Activated CD4-positive, alpha-beta T cell treated with anti-CD3 and anti-CD28 coated beads, Interleukin-10, Interleukin-2, amounts not matched to agents 100 ng/mL and 50 ng/mL, durations not matched to agents 16 hours and 8 hours (primary cell): ENCODE data around the gene ZBTB7C.

Experiments used
- DNase-seq: peaks from one replicate; pipeline ENCODE4 v3.0.0-alpha.2; 2020

The ZBTB7C gene

GRCh38 chr18:48044944-48045343 lies 364.2 kb downstream of the ZBTB7C start:
- DNase-seq = no peak

GRCh38 chr18:48043166-48043565 lies 366.0 kb downstream of the ZBTB7C start:
- no peak for DNase-seq

- DNase-seq = no peak
These were observed 366.8 kb downstream of the ZBTB7C start for GRCh38 chr18:48042431-48042830.

- no peak for DNase-seq
These were observed 368.6 kb downstream of the ZBTB7C start for GRCh38 chr18:48040457-48041110.

GRCh38 chr18:48039769-48040215 lies 369.4 kb downstream of the ZBTB7C start:
- DNase-seq = no peak

- DNase-seq = no peak
These were observed 370.5 kb downstream of the ZBTB7C start for GRCh38 chr18:48038636-48039035.

GRCh38 chr18:48037481-48038271 lies 371.5 kb downstream of the ZBTB7C start:
- DNase-seq = no peak

GRCh38 chr18:48036641-48037421 lies 372.4 kb downstream of the ZBTB7C start:
- DNase-seq = no peak

GRCh38 chr18:48036226-48036625 lies 373.0 kb downstream of the ZBTB7C start:
- DNase-seq = no peak

- DNase-seq = no peak
These were observed 373.7 kb downstream of the ZBTB7C start for GRCh38 chr18:48035556-48035860.

- no peak for DNase-seq
These were observed 374.3 kb downstream of the ZBTB7C start for GRCh38 chr18:48034651-48035555.

- no peak for DNase-seq
These were observed 375.2 kb downstream of the ZBTB7C start for GRCh38 chr18:48033790-48034650.

GRCh38 chr18:48032876-48033789 lies 376.1 kb downstream of the ZBTB7C start:
- no peak for DNase-seq

- DNase-seq = no peak
These were observed 377.5 kb downstream of the ZBTB7C start for GRCh38 chr18:48031641-48032040.

GRCh38 chr18:48030616-48031480 lies 378.3 kb downstream of the ZBTB7C start:
- DNase-seq = peak; percentile 24

- no peak for DNase-seq
These were observed 379.7 kb downstream of the ZBTB7C start for GRCh38 chr18:48029296-48029986.

GRCh38 chr18:48028696-48029095 lies 380.5 kb downstream of the ZBTB7C start:
- no peak for DNase-seq

GRCh38 chr18:48028081-48028480 lies 381.1 kb downstream of the ZBTB7C start:
- DNase-seq = no peak

- no peak for DNase-seq
These were observed 381.7 kb downstream of the ZBTB7C start for GRCh38 chr18:48027401-48027963.
